ENCODE measurements around the gene MTMR4.
"Not testable (repeated sequence)": the region's sequence is repeated elsewhere in the genome, so short reads cannot be mapped to it uniquely, and the experiment has no call there.

Gene MTMR4

GRCh38 chr17:58488428-58488890, 26.0 kb downstream of the MTMR4 start:
- DNase-seq, result no peak

DNA sequence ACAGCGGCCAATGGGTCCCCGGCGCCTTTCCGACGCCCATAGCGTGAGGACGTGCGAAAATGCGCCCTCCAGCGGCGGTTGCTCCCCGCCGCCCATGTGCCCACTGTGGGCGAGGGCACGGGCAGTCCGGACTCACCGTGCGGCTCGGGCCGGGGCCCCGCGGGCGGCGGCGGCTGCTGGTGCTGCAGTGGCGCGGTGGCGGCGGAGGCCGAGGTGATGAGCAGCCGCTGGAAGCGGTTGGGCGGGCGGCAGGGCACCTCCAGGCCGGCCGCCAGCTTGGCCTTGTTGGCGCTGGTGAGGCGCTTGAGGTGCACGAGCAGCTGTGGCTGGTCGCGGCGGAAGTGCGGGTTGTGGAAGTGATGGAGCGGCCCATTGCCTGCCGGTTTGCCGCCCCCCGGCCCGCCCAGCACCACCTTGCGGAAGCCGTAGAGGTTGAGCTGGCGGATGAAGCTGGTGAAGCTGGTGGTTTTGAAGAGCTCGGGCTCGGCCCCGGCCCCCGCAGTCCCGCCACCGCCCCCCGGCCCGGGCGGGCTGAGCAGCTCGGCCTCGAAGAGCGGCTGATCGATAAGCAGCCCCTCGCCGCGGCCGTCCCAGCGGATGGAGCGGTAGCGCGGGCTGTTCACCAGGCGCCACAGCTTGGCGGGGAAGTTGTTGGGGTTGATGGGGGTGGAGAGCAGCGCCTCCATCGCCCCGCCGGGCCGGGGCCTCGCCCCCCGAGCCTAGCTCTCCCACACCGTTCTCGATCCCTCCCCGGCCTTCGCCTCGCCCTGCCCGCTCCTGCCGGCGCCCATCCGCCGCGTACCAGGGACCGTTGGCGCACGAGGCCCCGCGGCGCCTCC, 26.6 kb downstream of the MTMR4 start, which contains the start of gene HSF5:
TSS of gene HSF5 (minus strand) at position 820 of the 839 bp plus-strand sequence. CDS start at position 686, 134 bp downstream.
- peak; percentile 61 for DNase-seq

DNA sequence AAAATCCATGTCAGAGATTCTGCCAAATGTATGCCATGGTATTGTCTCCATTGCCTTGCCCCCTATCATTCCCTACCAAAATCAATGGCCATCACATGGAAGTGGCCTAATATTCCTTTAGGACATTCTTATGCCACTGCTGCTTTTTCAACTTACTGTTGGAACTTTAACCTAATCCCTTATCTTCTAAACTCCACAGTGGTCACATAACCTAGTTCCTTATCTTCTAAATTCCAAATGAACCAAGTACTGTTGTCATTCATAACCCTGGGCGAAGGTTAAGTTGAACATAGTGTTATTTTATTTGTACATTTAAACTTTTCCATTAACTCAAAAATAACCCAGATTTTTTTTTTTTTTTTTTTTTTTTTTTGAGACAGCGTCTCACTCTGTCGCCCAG, 29.8 kb downstream of the MTMR4 start:
- no peak for DNase-seq

DNA sequence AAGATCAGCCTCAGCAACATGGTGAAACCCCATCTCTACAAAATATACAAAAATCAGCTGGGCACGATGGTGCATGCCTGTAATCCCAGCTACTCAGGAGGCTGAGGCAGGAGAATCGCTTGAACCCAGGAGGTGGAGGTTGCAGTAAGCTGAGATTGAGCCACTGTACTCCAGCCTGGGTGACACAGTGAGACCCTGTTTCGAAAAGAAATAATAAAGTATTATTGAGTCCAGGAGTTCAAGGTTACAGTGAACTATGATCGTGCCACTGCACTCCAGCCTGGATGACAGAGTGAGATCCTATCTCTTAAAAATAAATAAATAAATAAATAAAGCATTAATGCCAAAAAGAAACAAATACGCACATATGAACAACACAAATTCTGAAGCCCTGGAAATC, 32.6 kb downstream of the MTMR4 start:
- DNase-seq, result not testable (repeated sequence)

DNA sequence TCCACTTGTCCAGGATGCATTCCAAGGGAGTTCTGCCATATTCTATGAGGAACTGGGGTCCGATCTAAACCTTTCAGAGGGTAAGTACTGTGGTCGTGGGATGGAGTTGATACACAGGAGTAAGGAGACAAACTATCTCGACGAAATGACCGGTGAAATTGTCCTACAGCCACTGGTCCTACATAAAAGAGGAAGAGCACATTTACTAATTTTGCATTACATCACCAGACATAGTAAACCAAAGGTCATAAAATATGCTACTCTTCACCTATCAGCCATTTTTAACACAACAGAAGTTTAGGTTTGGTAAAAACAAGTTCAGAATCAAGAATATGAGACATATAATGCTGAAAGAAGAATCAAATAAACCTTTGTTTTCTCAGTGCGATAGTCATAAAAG, 34.3 kb downstream of the MTMR4 start:
- no peak for DNase-seq

DNA sequence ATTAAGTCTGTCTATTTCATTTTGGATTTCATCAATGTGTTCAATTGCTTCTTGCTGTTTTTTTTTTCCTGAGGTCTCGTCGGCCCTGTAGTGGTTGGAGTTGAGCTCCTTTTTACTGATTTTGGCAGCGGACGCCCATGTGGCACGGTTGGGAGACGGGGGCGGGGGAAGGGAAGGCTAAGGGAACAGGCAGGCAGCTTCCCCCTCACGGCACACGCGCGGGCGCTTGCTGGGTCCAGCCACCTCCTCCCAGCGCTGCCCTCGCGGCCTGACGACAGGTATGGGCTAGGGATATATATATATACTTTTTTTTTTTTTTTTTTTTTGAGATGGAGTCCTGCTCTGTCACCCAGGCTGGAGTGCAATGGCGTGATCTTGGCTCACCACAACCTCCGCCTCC, 37.6 kb downstream of the MTMR4 start:
- no peak for DNase-seq

- no peak for DNase-seq
Observed at GRCh38 chr17:58475985-58476384, 38.5 kb downstream of the MTMR4 start.

GRCh38 chr17:58470356-58470755, 44.1 kb downstream of the MTMR4 start:
- no peak for DNase-seq

GRCh38 chr17:58468944-58469343, 45.5 kb downstream of the MTMR4 start:
- no peak for DNase-seq

DNA sequence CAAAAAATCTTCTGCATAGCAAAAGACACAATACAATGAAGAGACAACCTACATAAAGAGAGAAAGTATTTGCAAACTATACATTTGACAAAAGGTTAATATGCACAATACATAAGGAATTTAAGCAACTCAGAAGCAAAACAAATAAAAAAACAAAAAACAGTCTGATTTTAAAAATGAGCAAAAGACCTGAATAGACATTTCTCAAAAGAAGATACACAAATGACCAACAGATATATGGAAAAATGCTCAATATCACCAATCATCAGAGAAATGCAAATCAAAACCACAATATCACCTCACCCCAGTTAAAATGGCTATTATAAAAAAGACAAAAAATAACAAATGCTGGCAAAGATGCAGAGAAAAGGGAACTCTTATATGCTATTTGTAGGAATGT, 58.9 kb downstream of the MTMR4 start:
- no peak for DNase-seq

- no peak for DNase-seq
Observed at GRCh38 chr17:58452738-58453137, 61.7 kb downstream of the MTMR4 start.

GRCh38 chr17:58447039-58447975, 67.1 kb downstream of the MTMR4 start:
- peak; percentile 92 for DNase-seq

GRCh38 chr17:58446086-58446485, 68.4 kb downstream of the MTMR4 start:
- DNase-seq, result no peak
